Measurements from ENCODE around the gene SPTLC2.
"Not testable (repeated sequence)": the region's sequence is repeated elsewhere in the genome, so short reads cannot be mapped to it uniquely, and the experiment has no call there.

SPTLC2 gene, protein sequence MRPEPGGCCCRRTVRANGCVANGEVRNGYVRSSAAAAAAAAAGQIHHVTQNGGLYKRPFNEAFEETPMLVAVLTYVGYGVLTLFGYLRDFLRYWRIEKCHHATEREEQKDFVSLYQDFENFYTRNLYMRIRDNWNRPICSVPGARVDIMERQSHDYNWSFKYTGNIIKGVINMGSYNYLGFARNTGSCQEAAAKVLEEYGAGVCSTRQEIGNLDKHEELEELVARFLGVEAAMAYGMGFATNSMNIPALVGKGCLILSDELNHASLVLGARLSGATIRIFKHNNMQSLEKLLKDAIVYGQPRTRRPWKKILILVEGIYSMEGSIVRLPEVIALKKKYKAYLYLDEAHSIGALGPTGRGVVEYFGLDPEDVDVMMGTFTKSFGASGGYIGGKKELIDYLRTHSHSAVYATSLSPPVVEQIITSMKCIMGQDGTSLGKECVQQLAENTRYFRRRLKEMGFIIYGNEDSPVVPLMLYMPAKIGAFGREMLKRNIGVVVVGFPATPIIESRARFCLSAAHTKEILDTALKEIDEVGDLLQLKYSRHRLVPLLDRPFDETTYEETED

GRCh38 chr14:77616454-77617229, at the start of gene SPTLC2:
Gene SPTLC2 (minus strand): TSS chr14:77616637. CDS start chr14:77616579, 58 bp downstream.
- peak; percentile 97 for DNase-seq

- DNase-seq: no peak
These were observed 46.9 kb upstream of the SPTLC2 start for GRCh38 chr14:77663293-77663692.

GRCh38 chr14:77661562-77661961, 45.1 kb upstream of the SPTLC2 start:
- DNase-seq: not testable (repeated sequence)

- DNase-seq: no peak
These were observed 44.3 kb upstream of the SPTLC2 start for GRCh38 chr14:77660754-77661153.

- no peak for DNase-seq
These were observed 43.4 kb upstream of the SPTLC2 start for GRCh38 chr14:77659831-77660230.

- no peak for DNase-seq
These were observed 40.8 kb upstream of the SPTLC2 start for GRCh38 chr14:77657280-77657679.

DNA sequence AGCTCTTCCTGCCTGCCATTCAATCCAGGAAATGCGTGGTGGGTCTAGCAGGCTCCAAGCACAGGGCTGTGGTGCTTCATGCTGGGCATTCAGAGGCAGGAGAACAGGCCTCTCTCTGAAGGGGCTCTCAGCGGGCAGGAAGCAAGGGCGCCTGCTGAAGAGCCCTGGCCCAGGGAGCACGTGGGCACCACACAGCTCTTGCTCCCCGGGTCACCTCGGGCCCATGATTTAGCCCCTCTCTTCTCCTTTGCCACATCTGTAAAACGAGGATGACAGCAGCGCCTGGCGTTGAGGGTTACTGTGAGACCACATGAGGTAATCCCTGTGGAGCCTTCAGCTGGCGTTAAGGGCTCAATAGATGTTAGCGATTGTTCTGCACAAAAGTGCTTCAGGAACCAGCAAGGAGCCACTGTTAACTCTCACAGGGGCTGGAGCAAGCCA, 37.6 kb upstream of the SPTLC2 start:
- no peak for DNase-seq

DNA sequence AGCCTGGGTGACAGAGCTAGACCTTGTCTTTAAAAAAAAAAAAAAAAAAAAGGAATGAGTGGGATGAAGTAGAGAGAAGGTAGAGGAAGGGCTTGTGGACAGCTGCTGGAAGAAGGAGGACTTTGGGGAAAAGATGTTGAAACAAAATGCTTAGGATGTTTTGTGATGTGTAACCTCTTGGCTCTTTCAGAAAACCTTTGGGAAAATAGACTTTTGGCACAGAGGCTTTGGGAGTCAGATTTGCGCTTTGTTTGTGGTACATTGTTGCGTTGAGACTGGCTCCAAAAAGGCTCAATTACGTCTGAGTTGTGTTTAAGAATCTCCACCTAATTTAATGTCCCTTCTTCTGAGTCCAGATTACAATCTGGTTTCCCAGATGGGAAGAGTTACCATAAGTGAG, 32.9 kb upstream of the SPTLC2 start:
- DNase-seq: no peak

GRCh38 chr14:77648520-77649200, 32.2 kb upstream of the SPTLC2 start:
- no peak for DNase-seq

- no peak for DNase-seq
These were observed 31.4 kb upstream of the SPTLC2 start for GRCh38 chr14:77647853-77648252.

GRCh38 chr14:77646907-77647306, 30.5 kb upstream of the SPTLC2 start:
- DNase-seq: no peak

DNA sequence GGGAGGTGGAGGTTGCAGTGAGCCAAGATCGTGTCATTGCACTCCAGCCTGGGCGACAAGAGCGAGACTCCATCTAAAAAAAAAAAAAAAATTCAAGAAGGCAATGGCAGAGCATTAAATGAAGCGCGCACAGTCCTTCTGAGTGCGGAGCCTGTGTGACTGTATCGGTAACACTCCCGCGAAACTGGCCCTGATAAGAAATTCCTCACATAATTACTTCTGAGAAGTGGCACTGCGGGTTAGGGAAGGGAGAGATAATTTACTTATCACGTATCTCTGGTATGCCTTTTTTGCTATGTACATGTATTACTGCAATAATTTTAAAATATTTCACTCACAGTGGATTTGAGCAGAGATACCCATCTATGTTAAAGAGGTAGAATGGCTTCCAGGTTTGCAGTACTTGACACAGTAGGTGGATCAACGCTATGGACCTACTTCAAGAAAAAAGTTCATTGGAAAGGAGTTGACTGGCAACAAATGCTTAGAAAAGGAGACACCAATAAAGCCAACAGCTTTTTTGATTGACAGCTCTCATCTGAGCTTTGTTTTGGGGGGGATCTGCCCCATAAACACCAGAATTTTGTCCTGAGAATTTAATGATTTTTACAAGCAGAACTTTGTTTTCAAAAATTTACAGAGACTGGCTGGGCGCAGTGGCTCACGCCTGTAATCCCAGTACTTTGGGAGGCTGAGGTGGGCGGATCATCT, 29.2 kb upstream of the SPTLC2 start:
- no peak for DNase-seq

GRCh38 chr14:77642407-77642806, 26.0 kb upstream of the SPTLC2 start:
- DNase-seq: no peak

- peak; percentile 64 for DNase-seq
These were observed 25.3 kb upstream of the SPTLC2 start for GRCh38 chr14:77641534-77642341.

DNA sequence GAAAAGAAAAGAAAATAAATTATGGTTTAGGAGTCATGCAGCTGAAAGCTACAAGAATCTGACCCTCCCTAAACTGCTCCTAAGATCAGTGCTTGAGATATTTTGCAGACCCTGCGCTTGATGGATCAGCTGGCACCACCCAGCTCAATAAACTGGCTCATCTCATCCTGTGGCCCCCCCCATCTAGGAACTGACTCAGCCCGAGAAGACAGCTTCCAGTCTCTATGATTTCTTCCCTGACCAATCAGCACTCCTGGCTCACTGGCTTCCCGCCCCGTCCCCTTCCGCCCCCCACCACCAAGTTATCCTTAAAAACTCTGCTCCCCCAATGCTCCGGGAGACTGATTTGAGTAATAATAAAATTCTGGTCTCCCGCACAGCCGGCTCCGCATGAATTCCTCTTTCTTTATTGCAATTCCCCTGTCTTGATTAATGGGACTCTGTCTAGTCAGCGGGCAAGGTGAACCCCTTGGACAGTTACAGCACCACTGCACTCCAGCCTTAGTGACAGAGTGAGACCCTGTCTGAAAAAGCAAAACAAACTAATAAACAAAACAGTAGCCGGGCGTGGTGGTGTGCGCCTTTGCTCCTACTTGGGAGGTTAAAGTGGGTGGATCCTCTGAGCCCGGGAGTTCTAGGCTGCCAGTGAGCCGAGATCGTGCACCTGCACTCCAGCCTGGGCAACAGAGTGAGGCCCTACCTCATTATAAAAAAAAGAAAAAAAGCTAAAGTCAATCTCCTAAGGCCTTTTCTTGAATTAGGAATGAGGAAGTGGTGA, 24.5 kb upstream of the SPTLC2 start:
- no peak for DNase-seq

DNA sequence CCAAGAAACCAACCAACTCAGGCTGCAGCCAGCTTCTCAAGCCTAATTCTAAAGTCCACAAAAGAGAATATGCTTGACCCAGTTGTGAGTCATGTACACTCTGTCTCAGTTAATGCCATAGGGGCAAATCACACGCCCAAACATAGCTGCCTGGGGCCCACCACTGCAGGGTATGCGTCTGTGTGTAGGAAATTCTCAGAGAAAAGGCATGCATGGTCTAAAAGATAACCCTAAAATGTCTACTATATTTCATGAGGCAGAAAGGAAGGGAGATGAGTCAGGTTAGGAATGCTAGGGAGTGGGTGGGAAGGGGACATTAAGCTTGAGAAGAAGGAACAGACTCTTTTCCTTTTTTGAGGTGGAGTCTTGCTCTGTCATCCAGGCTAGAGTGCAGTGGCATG, 22.3 kb upstream of the SPTLC2 start:
- no peak for DNase-seq

GRCh38 chr14:77635869-77636268, 19.4 kb upstream of the SPTLC2 start:
- DNase-seq: not testable (repeated sequence)

- not testable (repeated sequence) for DNase-seq
These were observed 19.0 kb upstream of the SPTLC2 start for GRCh38 chr14:77635466-77635865.

DNA sequence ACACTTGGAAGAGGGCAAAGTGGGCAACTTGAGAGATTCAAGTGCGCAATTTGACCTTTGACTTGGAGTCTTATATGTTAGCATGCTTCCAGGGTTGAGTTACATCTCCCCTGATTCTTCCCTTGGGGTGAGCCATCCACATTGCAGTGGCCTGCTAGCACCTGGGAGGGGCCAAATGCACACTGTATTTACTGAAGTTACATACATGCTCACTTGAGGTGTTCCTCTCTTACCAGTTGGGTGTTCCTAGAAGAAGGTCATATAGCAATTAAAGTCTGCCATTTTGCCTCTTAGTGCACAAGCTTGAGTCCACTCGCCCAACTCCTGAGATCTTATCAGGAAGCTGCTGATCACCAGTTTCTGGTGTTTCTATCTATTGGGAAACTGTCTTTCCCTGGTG, 13.7 kb upstream of the SPTLC2 start:
- DNase-seq: no peak

DNA sequence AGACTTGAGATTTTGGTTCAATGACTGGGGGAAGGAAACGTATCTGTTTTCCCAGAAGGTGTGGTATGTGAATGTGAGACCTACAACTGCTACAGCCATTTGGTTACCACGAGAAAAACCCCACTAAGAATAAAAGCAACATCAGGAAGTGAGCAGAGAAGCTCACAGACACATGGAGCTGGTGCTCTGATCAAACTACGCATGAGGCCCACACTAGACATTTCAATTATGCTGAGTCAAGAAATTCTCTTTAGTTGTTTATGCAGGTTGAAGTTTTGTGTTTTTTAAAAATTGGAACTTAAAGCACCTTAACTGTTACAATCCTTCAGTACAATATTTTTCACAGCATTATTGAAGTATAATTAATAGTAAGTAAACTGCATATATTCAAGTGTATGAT, 8.9 kb upstream of the SPTLC2 start:
- DNase-seq: no peak

GRCh38 chr14:77623201-77623600, 6.8 kb upstream of the SPTLC2 start:
- DNase-seq: no peak

Data from activated gamma-delta T cell treated with Interleukin-2 at 50 U/mL for 16 hours (primary cell).